Thoracic aorta (tissue), 2 donors: Measurements from ENCODE around the gene UPK1A. TPM values are rescaled to one million over a fixed set of nuclear protein-coding genes. Genes with fewer than 3 reads are reported as not detected.
A peak's percentile ranks its signal among the peaks of the same experiment; 100 is the strongest.

ENCODE experiments used
- ATAC-seq: fragments of 150-250 bp; one replicate; pipeline ENCODE4 v1.8.0; 2017; ENCODE audit warnings: low read depth; ENCODE audit not compliant: insufficient number of reproducible peaks, low FRiP score
- DNase-seq: peaks from one replicate; pipeline ENCODE4 v3.0.0-alpha.2; 2020; ENCODE audit warnings: low spot score
- H3K27ac ChIP-seq, 2 donors: fragments of 200-600 bp; sonication (generic); 1 replicate in 1 of 2; 2 replicates in 1 of 2; pipeline ENCODE4 v1.5.1; 2016; ENCODE audit warnings: mild to moderate bottlenecking in 2 of 2, moderate library complexity in 2 of 2
- H3K27me3 ChIP-seq: fragments of 200-600 bp; sonication (generic); replicated peaks from 2 replicates; pipeline ENCODE4 v1.6.0; 2016; ENCODE audit warnings: mild to moderate bottlenecking; ENCODE audit not compliant: insufficient read depth
- H3K36me3 ChIP-seq: fragments of 200-600 bp; sonication (generic); one replicate; pipeline ENCODE4 v1.5.1; 2016
- H3K4me1 ChIP-seq, 2 donors: fragments of 200-600 bp; sonication (generic); 1 replicate in 1 of 2; 2 replicates in 1 of 2; pipeline versions ENCODE4 v1.5.1 to v1.6.0; 2016; ENCODE audit warnings: low read depth in 2 of 2, mild to moderate bottlenecking in 1 of 2; ENCODE audit not compliant: control insufficient read depth in 1 of 2
- H3K4me3 ChIP-seq: fragments of 200-600 bp; sonication (generic); 2 replicates; pipeline ENCODE4 v1.5.1; 2016; ENCODE audit warnings: mild to moderate bottlenecking
- H3K9me3 ChIP-seq: fragments of 200-600 bp; sonication (generic); 2 replicates; pipeline ENCODE4 v1.5.1; 2016
- total RNA-seq, 2 donors: library from RNA; depleted of rRNA; stranded (reverse); fragments of >200 nt; gene quantifications; one replicate each; pipeline versions ENCODE4 v1.1.0 to v1.2.3, GENCODE V29; 2016
- TF ChIP-seq, protein P1 (sequence below): fragments of 200-600 bp; sonication (generic); IDR thresholded peaks from one replicate; pipeline ENCODE4 v1.5.1; 2019; ENCODE audit warnings: antibody characterized with exemption

Gene UPK1A
- total RNA-seq, 2 donors from 2014 or later: not detected

DNA sequence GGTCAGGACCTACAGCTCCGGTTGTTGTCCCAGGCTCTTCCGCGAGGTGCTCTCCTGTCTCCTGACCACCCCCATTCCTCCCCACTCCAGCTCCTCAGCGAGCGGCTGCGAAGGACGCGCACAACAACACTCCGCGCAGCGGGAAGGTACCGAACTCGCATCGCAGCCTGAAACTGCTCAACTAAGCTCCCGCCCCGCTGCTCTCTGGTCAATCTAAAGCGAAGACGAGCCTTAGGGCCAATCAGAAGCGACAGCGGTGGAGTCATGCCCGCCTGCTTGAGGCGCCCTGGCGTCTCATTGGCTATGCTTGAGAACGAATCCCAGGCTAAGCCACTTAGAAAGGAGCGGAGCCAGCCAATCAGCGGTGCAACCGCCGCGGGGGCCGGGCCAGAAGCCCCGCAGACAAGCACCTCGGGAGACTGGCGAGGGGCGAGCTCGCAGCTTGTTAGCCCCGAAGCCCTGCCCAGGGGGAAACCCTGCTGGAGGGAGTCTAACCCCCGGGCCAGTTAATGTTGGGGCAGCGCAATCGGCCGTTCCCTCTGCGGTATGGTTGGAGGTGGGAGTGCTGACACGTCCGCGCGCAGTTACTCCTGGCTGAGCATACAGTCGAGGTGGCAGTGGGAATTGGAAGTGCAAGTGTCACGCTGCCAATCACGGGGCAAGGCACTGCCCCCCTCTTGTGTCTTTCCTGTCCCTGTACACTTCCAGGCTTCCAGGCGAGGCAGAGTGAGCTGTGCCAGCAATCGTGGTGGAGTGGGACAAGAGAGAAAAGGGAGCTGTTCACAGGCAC is 36.1 kb downstream of the UPK1A start:
- H3K9me3 ChIP-seq: no peaks in the 10 kb centered on the region
- TF ChIP-seq, protein P1, sequence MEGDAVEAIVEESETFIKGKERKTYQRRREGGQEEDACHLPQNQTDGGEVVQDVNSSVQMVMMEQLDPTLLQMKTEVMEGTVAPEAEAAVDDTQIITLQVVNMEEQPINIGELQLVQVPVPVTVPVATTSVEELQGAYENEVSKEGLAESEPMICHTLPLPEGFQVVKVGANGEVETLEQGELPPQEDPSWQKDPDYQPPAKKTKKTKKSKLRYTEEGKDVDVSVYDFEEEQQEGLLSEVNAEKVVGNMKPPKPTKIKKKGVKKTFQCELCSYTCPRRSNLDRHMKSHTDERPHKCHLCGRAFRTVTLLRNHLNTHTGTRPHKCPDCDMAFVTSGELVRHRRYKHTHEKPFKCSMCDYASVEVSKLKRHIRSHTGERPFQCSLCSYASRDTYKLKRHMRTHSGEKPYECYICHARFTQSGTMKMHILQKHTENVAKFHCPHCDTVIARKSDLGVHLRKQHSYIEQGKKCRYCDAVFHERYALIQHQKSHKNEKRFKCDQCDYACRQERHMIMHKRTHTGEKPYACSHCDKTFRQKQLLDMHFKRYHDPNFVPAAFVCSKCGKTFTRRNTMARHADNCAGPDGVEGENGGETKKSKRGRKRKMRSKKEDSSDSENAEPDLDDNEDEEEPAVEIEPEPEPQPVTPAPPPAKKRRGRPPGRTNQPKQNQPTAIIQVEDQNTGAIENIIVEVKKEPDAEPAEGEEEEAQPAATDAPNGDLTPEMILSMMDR: no peak
- H3K4me3 ChIP-seq: peak overlapping the region; percentile 76
- H3K36me3 ChIP-seq: no peaks in the 10 kb centered on the region
- no peak overlapping the region for H3K27ac ChIP-seq
- peak; percentile 88 for DNase-seq
- peaks cover 0 to 9% of the 10 kb centered on the region in 2 donors for H3K4me1 ChIP-seq
- H3K27me3 ChIP-seq: no peaks in the 10 kb centered on the region
- peak; percentile 98 for ATAC-seq

DNA sequence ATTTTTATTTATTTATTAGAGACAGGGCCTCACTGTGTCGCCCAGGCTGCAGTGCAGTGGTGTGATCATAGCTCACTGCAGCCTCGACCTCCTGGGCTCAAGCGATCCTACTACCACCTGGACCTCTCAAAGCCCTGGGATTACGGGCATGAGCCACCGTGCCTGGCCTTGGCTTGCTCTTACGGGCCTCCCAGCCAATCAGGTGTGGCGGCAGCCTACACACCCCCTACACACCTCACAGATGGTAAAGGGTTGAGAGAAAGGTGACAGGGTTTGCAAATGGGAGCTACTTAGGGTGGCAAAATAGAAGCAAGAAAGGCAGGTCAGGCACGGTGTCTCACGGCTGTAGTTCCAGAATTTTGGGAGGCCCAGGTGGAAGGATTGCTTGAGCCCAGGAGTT is 37.0 kb downstream of the UPK1A start:
- no peak overlapping the region for H3K4me3 ChIP-seq
- ATAC-seq: no peak
- TF ChIP-seq, protein P1: no peak

DNA sequence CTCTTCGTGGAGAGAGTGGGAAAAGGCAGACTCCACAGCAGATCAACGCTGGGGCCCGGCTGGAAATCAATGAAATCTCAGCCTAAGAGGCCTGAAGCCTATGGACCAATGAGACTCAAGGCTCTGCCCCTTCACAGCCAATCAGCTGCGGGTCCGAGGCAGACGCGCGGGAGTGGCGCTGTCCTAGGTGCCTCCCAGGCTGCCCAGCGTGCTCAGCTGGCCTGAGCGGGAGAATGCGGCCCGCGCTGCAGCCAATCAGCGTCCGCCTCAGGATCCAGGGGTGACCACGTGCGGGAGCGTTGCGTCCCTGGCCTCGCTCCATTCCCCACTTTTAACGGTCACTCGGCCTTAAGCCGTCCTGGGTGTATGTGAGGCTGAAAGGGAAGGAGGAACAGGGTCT is 37.9 kb downstream of the UPK1A start, which contains the start of gene ZBTB32:
Gene ZBTB32 (plus strand): TSS at position 341 of the 400 bp plus-strand sequence. CDS start 10,069 bp downstream, outside the sequence.
- Histone ChIP-seq H3K9me3 (no peaks in the 10 kb centered on the region), H3K27me3 (no peaks in the 10 kb centered on the region), H3K4me1 (peaks cover 0 to 9% of the 10 kb centered on the region in 2 donors), H3K27ac (no peak within 1 kb of the TSS), H3K36me3 (no peaks in the 10 kb centered on the region), H3K4me3 (no peak within 1 kb of the TSS)
- ATAC-seq (no peak), DNase-seq (no peak)
- TF ChIP-seq, protein P1: no peak

More for the DNA sequence above, 37.0 kb downstream of the UPK1A start:
- H3K4me1 ChIP-seq: peaks cover 0 to 9% of the 10 kb centered on the region in 2 donors
- DNase-seq: no peak
- no peaks in the 10 kb centered on the region for H3K36me3 ChIP-seq
- no peaks in the 10 kb centered on the region for H3K27me3 ChIP-seq
- H3K9me3 ChIP-seq: no peaks in the 10 kb centered on the region
- no peak overlapping the region for H3K27ac ChIP-seq

DNA sequence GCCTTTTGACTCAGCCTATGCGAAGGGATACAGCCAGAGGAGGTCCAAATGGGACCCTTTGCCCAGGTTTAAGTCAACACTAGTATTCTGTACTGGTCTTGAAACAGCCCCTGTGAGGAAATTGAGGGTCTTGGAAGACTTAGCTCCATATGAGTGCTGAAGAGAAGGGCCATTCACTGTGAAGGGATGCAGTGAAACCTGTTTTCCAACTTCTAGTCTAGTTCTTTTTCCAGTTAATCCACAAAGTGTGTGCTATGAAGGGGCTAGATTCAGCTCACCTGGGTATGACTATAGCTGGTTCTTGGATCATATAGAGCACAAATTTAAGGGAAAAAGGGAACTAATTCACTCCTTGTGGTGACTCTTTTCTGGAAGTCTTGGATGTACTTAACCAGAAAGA is 42.1 kb downstream of the UPK1A start:
- H3K27ac ChIP-seq: no peak overlapping the region
- H3K36me3 ChIP-seq: no peaks in the 10 kb centered on the region
- DNase-seq (no peak), ATAC-seq (no peak)
- TF ChIP-seq, protein P1: no peak
- H3K9me3 ChIP-seq: no peaks in the 10 kb centered on the region
- H3K4me1 ChIP-seq: no peaks in the 10 kb centered on the region
- H3K4me3 ChIP-seq: no peak overlapping the region
- H3K27me3 ChIP-seq: no peaks in the 10 kb centered on the region

DNA sequence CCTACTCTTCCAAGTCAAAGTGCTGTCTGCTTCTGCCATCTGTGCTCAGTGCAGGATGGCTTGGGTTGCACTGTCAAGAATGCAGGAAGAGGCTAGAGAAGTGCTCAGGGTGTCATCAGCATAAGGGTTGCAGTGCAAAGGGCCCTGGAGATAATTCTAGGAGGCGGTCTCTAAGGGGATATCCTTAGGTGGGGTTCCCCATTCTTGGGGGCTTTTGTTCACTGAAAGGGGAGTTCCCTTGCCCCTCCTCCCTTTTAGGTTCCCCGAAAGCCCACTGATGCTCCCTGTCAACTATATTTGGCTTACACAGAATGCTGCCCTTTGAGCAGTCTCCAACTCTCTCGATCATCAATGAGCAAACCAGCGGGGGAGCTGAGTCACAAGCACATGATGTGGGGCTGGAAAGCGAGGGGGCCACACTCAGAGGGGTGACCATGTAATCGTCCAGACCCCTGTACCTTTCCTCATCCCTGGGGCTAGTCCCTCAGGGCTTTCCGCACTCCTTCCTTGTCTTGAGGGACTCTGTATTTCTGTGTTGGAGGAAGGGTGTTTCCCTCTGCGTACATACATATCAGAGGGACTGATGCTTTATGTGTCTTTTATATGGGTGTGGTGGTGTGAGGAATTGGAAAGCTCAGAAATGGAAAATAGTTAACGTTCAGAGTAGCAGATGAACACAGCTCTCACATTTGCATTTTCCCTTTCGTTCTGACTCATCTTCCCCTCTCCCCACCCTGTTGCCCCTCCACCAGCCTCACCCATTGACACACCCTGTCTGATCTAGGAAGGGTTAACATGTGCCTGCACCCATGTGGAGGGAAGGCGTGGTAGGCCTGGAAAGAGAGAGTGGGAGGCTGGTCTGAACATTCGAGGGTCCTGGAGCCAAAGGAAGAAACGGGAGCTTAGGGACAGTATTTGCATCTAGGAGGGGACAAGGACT is 44.7 kb downstream of the UPK1A start:
- TF ChIP-seq, protein P1: no peak
- ATAC-seq (no peak), DNase-seq (no peak)
- Histone ChIP-seq H3K27ac (no peak overlapping the region), H3K4me1 (peaks cover 5 to 7% of the 10 kb centered on the region in 2 donors), H3K27me3 (no peaks in the 10 kb centered on the region), H3K4me3 (no peak overlapping the region), H3K9me3 (no peaks in the 10 kb centered on the region), H3K36me3 (no peaks in the 10 kb centered on the region)
